ENCODE measurements around the gene BAZ1B. TPM values are rescaled to one million over a fixed set of nuclear protein-coding genes. Genes with fewer than 3 reads are reported as not detected.
"Not testable (repeated sequence)": the region's sequence is repeated elsewhere in the genome, so short reads cannot be mapped to it uniquely, and the experiment has no call there.

The BAZ1B gene
- total and polyA plus RNA-seq, 5 donors from 2014 or later: 13.0 to 61.8 (median 13.9) TPM

DNA sequence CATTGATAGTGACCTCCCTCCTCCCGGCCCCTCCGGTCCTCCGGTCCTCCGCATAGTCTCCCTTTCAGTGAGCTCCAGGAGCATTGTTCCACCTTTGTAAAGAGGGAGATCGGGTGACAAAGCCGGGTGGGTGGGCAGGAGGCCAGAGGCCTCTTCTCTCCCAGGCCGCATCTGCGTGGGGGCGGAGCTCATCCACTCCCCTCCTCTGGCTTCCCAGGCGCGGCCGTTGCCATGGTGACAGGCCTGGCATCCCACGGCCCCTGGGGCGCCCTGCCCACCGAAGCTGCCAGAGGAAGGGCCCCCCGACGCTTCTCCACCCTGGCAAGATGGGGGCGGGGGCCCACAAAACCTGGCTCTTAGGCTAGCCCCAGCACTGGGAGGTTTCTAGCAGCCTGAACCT is 92.9 kb downstream of the BAZ1B start:
- H3K9me3 ChIP-seq (ENCODE audit: control insufficient read depth in 2 of 2, low read length in 2 of 2): no peaks in the 10 kb centered on the region

DNA sequence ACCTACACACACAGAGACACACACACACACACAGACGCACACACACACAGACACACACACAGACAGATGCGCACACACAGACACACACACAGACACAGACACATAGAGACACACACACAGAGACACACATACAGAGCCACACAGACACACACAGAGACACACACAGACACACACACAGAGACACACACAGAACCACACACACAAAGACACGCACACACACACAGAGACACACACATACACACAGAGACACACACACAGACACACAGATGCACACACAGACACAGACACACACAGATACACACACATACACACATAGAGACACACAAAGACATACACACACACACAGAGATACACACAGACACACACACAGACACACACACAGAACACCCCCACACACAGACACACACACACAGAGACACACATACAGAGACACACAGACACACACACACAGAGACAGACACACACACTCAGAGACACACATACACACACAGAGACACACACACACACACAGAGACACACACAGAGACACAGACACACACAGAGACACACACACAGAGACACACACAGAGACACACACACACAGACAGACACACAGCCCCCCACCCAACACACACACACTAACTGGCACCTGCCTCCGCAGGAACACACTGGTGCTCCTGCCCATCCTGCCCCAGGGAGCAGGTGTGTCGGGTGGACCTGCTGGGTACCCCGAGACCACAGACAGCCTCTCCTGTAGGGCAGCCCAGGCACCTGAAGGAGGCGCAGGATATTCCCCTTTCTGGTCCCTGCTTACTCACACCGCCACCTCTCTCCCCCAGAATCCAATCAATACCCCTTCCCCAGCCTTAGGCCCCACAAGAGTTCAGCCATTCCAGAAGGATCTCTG is 93.9 kb downstream of the BAZ1B start:
- no peak for DNase-seq
- ATAC-seq (ENCODE audit: low read depth in 2 of 2): no peak
- peaks cover 15% of the 10 kb centered on the region for H3K27me3 Mint-ChIP-seq
- Histone ChIP-seq H3K27ac (ENCODE audit: insufficient read depth, low read length, poor library complexity, severe bottlenecking) (no peak overlapping the region), H3K4me1 (ENCODE audit: control insufficient read depth, insufficient read depth, low read length, poor library complexity, severe bottlenecking) (no peaks in the 10 kb centered on the region), H3K36me3 (ENCODE audit: control insufficient read depth, insufficient read depth, low read length) (no peaks in the 10 kb centered on the region), H3K27me3 (ENCODE audit: control insufficient read depth, insufficient read depth, low read length) (no peaks in the 10 kb centered on the region), H3K4me3 (ENCODE audit: low read depth, low read length) (no peak overlapping the region), H3K9me3 (ENCODE audit: control insufficient read depth in 2 of 2, low read length in 2 of 2) (no peaks in the 10 kb centered on the region)
- H3K9me3 Mint-ChIP-seq: peaks cover 0 to 3% (median 0%) of the 10 kb centered on the region in 7 donors
- H3K4me1 Mint-ChIP-seq: peaks cover 0 to 4% (median 1%) of the 10 kb centered on the region in 4 donors
- no peak overlapping the region for H3K27ac Mint-ChIP-seq
- H3K36me3 Mint-ChIP-seq: no peaks in the 10 kb centered on the region
- no peak overlapping the region for H3K4me3 Mint-ChIP-seq

More for the DNA sequence above, 92.9 kb downstream of the BAZ1B start:
- H3K4me3 Mint-ChIP-seq: no peak overlapping the region
- H3K27ac ChIP-seq (ENCODE audit: insufficient read depth, low read length, poor library complexity, severe bottlenecking): no peak overlapping the region
- ATAC-seq (ENCODE audit: low read depth in 2 of 2) (no peak), DNase-seq (no peak)
- no peak overlapping the region for H3K4me3 ChIP-seq (ENCODE audit: low read depth, low read length)
- H3K27me3 ChIP-seq (ENCODE audit: control insufficient read depth, insufficient read depth, low read length): no peaks in the 10 kb centered on the region
- peaks cover 0 to 4% (median 1%) of the 10 kb centered on the region in 4 donors for H3K4me1 Mint-ChIP-seq
- peaks cover 0 to 3% (median 0%) of the 10 kb centered on the region in 7 donors for H3K9me3 Mint-ChIP-seq
- no peaks in the 10 kb centered on the region for H3K36me3 Mint-ChIP-seq
- no peaks in the 10 kb centered on the region for H3K36me3 ChIP-seq (ENCODE audit: control insufficient read depth, insufficient read depth, low read length)
- H3K4me1 ChIP-seq (ENCODE audit: control insufficient read depth, insufficient read depth, low read length, poor library complexity, severe bottlenecking): peaks cover 3% of the 10 kb centered on the region
- peaks cover 15% of the 10 kb centered on the region for H3K27me3 Mint-ChIP-seq
- no peak overlapping the region for H3K27ac Mint-ChIP-seq

DNA sequence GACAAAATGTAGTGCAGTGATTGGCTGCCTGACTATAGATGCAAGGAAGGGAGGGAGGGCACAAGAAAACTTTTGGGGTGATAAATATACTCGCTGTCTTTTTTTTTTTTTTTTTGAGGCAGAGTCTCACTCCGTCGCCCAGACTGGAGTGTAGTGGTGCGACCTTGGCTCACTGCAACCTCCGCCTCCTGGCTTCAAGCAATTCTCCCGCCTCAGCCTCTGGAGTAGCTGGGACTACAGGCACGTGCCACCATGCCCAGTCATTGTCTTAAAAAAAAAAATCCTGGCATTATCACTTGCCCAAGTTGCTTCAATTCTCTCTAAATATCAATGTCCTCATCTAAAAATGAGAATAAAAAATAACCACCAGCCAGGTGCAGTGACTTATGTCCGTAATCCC is 96.1 kb downstream of the BAZ1B start:
- no peak overlapping the region for H3K27ac Mint-ChIP-seq
- Histone ChIP-seq H3K36me3 (ENCODE audit: control insufficient read depth, insufficient read depth, low read length) (no peaks in the 10 kb centered on the region), H3K27ac (ENCODE audit: insufficient read depth, low read length, poor library complexity, severe bottlenecking) (no peak overlapping the region), H3K4me3 (ENCODE audit: low read depth, low read length) (no peak overlapping the region), H3K27me3 (ENCODE audit: control insufficient read depth, insufficient read depth, low read length) (no peaks in the 10 kb centered on the region), H3K9me3 (ENCODE audit: control insufficient read depth in 2 of 2, low read length in 2 of 2) (no peaks in the 10 kb centered on the region), H3K4me1 (ENCODE audit: control insufficient read depth, insufficient read depth, low read length, poor library complexity, severe bottlenecking) (no peaks in the 10 kb centered on the region)
- H3K4me3 Mint-ChIP-seq: no peak overlapping the region
- no peaks in the 10 kb centered on the region for H3K36me3 Mint-ChIP-seq
- no peak for DNase-seq
- peaks cover 15% of the 10 kb centered on the region for H3K27me3 Mint-ChIP-seq
- no peaks in the 10 kb centered on the region for H3K9me3 Mint-ChIP-seq
- H3K4me1 Mint-ChIP-seq: peaks cover 0 to 4% (median 1%) of the 10 kb centered on the region in 4 donors
- ATAC-seq (ENCODE audit: low read depth in 2 of 2): no peak

- H3K4me1 ChIP-seq (ENCODE audit: control insufficient read depth, insufficient read depth, low read length, poor library complexity, severe bottlenecking): no peaks in the 10 kb centered on the region
- H3K4me3 ChIP-seq (ENCODE audit: low read depth, low read length): no peak overlapping the region
- H3K27ac Mint-ChIP-seq: no peak overlapping the region
- H3K9me3 ChIP-seq (ENCODE audit: control insufficient read depth in 2 of 2, low read length in 2 of 2): no peaks in the 10 kb centered on the region
- peaks cover 0 to 6% (median 1%) of the 10 kb centered on the region in 4 donors for H3K4me1 Mint-ChIP-seq
- H3K27me3 ChIP-seq (ENCODE audit: control insufficient read depth, insufficient read depth, low read length): no peaks in the 10 kb centered on the region
- no peak overlapping the region for H3K27ac ChIP-seq (ENCODE audit: insufficient read depth, low read length, poor library complexity, severe bottlenecking)
- no peak overlapping the region for H3K4me3 Mint-ChIP-seq
- no peaks in the 10 kb centered on the region for H3K36me3 Mint-ChIP-seq
- H3K27me3 Mint-ChIP-seq: peaks cover 15% of the 10 kb centered on the region
- H3K9me3 Mint-ChIP-seq: no peaks in the 10 kb centered on the region
- DNase-seq (no peak), ATAC-seq (ENCODE audit: low read depth in 2 of 2) (no peak)
- H3K36me3 ChIP-seq (ENCODE audit: control insufficient read depth, insufficient read depth, low read length): no peaks in the 10 kb centered on the region
Measured at GRCh38 chr7:73425356-73425983, 96.6 kb downstream of the BAZ1B start.

DNA sequence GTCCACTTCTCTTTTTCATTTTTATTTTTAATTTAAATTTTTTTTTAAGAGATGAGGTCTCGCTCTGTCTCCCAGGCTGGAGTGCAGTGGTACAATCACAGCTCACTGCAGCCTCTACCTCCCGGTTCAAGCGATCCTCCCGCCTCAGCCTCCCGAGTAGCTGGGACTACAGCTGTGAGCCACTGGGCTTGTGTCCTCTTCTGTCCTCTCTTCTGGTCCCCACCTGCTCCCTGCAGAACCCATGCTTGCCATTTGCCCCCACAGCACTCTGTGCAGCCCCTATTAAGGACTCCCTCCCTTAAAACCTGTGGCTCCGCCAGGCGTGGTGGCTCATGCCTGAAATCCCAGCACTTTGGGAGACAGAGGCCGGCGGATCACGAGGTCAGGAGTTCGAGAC is 97.6 kb downstream of the BAZ1B start:
- no peaks in the 10 kb centered on the region for H3K9me3 Mint-ChIP-seq
- peaks cover 10% of the 10 kb centered on the region for H3K27me3 Mint-ChIP-seq
- DNase-seq: no peak

DNA sequence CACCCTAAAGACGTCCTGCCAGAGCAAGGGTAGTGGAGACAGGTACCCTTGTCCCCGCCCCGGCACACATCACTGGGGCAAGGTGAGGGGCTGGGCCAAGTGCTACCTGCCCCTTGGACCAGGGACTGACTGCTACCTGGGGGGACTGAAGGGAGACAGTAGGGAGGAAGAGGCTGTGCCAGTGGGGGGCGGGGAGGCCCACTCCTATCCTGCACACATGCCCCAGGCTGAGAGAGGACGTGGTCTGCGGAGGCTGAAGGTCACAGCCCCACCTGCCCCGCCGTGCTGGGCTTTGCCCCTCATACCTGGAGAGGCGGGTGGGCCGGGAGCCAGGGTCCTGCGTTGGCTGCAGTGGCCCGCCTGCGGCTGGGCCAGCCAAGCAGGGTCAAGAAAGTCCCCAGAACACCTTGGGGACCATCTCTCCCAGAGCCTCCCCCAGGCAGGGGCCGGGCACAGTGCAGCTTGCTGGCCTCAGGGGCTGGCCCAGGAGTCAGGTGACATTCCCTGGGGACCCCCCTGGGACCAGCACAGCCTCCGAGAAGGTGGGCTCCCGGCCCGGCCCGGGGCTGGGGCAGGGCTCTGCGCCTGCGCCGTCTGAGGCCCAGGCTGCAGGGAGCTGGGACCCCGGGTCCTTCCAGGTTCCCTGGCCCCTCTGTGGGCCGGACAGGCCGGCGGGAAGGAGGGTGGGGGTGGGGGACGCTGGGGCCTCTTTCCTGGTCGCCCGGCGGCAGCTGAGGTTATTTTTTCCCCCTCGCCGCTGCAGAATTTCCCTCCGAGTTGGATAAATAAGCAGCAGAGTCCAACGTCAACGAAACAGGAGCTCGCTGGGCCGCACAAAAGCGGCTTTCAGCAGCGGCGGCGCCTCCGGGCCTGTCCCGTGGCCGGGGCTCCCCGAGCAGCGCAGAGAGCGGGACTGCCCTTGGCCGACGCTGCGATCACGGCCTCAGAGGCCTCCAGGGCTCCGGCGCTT is 98.3 kb downstream of the BAZ1B start:
- Histone ChIP-seq H3K27ac (ENCODE audit: insufficient read depth, low read length, poor library complexity, severe bottlenecking) (no peak overlapping the region), H3K27me3 (ENCODE audit: control insufficient read depth, insufficient read depth, low read length) (no peaks in the 10 kb centered on the region), H3K9me3 (ENCODE audit: control insufficient read depth in 2 of 2, low read length in 2 of 2) (no peaks in the 10 kb centered on the region), H3K36me3 (ENCODE audit: control insufficient read depth, insufficient read depth, low read length) (no peaks in the 10 kb centered on the region), H3K4me1 (ENCODE audit: control insufficient read depth, insufficient read depth, low read length, poor library complexity, severe bottlenecking) (no peaks in the 10 kb centered on the region), H3K4me3 (ENCODE audit: low read depth, low read length) (no peak overlapping the region)
- peaks cover 10% of the 10 kb centered on the region for H3K27me3 Mint-ChIP-seq
- no peak overlapping the region for H3K4me3 Mint-ChIP-seq
- H3K36me3 Mint-ChIP-seq: no peaks in the 10 kb centered on the region
- H3K4me1 Mint-ChIP-seq: peaks cover 0 to 8% (median 0%) of the 10 kb centered on the region in 4 donors
- DNase-seq: no peak
- no peak for ATAC-seq (ENCODE audit: low read depth in 2 of 2)
- no peak overlapping the region for H3K27ac Mint-ChIP-seq
- H3K9me3 Mint-ChIP-seq: no peaks in the 10 kb centered on the region

More for the DNA sequence above, 97.6 kb downstream of the BAZ1B start:
- H3K27ac ChIP-seq (ENCODE audit: insufficient read depth, low read length, poor library complexity, severe bottlenecking): no peak overlapping the region
- no peaks in the 10 kb centered on the region for H3K36me3 Mint-ChIP-seq
- no peak overlapping the region for H3K27ac Mint-ChIP-seq
- H3K9me3 ChIP-seq (ENCODE audit: control insufficient read depth in 2 of 2, low read length in 2 of 2): no peaks in the 10 kb centered on the region
- H3K36me3 ChIP-seq (ENCODE audit: control insufficient read depth, insufficient read depth, low read length): no peaks in the 10 kb centered on the region
- no peak overlapping the region for H3K4me3 Mint-ChIP-seq
- ATAC-seq (ENCODE audit: low read depth in 2 of 2): no peak
- H3K4me3 ChIP-seq (ENCODE audit: low read depth, low read length): no peak overlapping the region
- no peaks in the 10 kb centered on the region for H3K4me1 ChIP-seq (ENCODE audit: control insufficient read depth, insufficient read depth, low read length, poor library complexity, severe bottlenecking)
- H3K27me3 ChIP-seq (ENCODE audit: control insufficient read depth, insufficient read depth, low read length): no peaks in the 10 kb centered on the region
- peaks cover 0 to 8% (median 0%) of the 10 kb centered on the region in 4 donors for H3K4me1 Mint-ChIP-seq

- H3K4me3 ChIP-seq (ENCODE audit: low read depth, low read length); H3K4me1 Mint-ChIP-seq: not testable (repeated sequence)
Measured at GRCh38 chr7:73420610-73421009, 101.5 kb downstream of the BAZ1B start.

More at GRCh38 chr7:73420610-73421009, 101.5 kb downstream of the BAZ1B start:
- ATAC-seq (ENCODE audit: low read depth in 2 of 2); DNase-seq; H3K36me3 Mint-ChIP-seq; H3K27ac Mint-ChIP-seq; H3K36me3 ChIP-seq (ENCODE audit: control insufficient read depth, insufficient read depth, low read length); H3K27me3 Mint-ChIP-seq; H3K9me3 ChIP-seq (ENCODE audit: control insufficient read depth in 2 of 2, low read length in 2 of 2); H3K9me3 Mint-ChIP-seq; H3K4me3 Mint-ChIP-seq; H3K27me3 ChIP-seq (ENCODE audit: control insufficient read depth, insufficient read depth, low read length); H3K4me1 ChIP-seq (ENCODE audit: control insufficient read depth, insufficient read depth, low read length, poor library complexity, severe bottlenecking); H3K27ac ChIP-seq (ENCODE audit: insufficient read depth, low read length, poor library complexity, severe bottlenecking): not testable (repeated sequence)

All from CD4-positive, CD25-positive, alpha-beta regulatory T cell (primary cell).